DMS79 treated with DMSO at 0.1 percent for 48 hours (cell line): ENCODE results near the gene USF2.

Experiments
- DNase-seq: peaks from one replicate; lab custom pipeline; 2025; lab: John Stamatoyannopoulos, UW

The USF2 gene

GRCh38 chr19:35318679-35319448 is 50.1 kb downstream of the USF2 start:
- DNase-seq: no peak

- no peak for DNase-seq
Observed at GRCh38 chr19:35320065-35320713, 51.4 kb downstream of the USF2 start.

GRCh38 chr19:35321291-35321690 is 52.5 kb downstream of the USF2 start:
- no peak for DNase-seq

- no peak for DNase-seq
Observed at GRCh38 chr19:35322014-35322413, 53.3 kb downstream of the USF2 start.

- DNase-seq: no peak
Observed at GRCh38 chr19:35327642-35328041, 58.9 kb downstream of the USF2 start.

GRCh38 chr19:35328851-35329285 is 60.1 kb downstream of the USF2 start, which contains the start of gene CD22:
Gene CD22, plus strand, starts transcription at chr19:35329187. Its CDS starts 2,854 bp downstream, at chr19:35332041.
- no peak for DNase-seq

- no peak for DNase-seq
Observed at GRCh38 chr19:35329323-35329722, 60.6 kb downstream of the USF2 start.
